GM12892 (cell line): ENCODE measurements around the gene HMGN4.

Experiments
- POLR2A ChIP-seq: IDR thresholded peaks from 2 replicates; pipeline ENCODE4 v1.6.1; 2011; ENCODE audit warnings: low read depth, low read length, control low read depth
- POLR2AphosphoS5 ChIP-seq: IDR thresholded peaks from 2 replicates; pipeline ENCODE4 v1.6.1; 2011; ENCODE audit warnings: low read depth, low read length, control low read depth
- TAF1 ChIP-seq: IDR thresholded peaks from 2 replicates; pipeline ENCODE4 v1.6.1; 2011; ENCODE audit warnings: low read depth, mild to moderate bottlenecking, control low read depth, low read length, borderline replicate concordance

DNA sequence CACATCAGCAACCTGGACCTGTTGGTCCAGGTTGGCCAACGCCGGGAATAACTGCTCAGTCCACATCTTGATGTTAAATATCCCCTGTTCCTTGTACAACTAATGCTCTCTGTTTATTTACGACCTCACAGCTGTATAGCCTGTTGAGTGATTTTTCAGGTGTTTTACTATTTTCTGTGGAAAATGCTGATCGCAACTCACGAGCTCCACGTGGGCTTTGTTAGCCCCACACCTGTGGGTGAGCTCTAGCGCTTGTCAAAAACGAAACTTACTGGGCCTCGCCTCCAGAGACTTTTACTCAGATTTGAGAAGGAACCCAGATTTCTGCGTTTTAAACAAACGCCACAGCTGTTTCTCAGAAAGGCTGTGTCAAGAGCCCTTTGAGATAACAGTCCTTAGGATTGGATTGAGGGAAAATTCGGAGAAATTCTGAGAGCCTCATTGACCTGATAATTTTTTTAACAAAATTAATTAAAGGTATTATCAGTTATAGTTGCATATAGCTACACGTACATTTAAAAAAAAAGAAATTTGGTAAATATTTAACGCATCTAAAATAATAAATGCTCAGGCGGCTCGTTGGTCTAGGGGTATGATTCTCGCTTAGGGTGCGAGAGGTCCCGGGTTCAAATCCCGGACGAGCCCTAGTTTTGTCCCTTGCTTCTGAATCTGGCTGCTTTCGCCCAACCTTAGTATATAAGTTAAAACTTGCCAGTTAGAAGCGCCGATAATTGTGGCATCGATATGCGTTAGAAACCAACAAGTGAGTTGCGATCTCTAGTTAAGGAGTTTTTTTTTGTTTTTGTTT is 16.7 kb downstream of the HMGN4 start:
- no peak for TF ChIP-seq POLR2A
- no peak for TF ChIP-seq TAF1
- no peak for TF ChIP-seq POLR2AphosphoS5
